Suprapubic skin (tissue), 4 donors: ENCODE data around the gene LYST. TPM values are rescaled to one million over a fixed set of nuclear protein-coding genes. Genes with fewer than 3 reads are reported as not detected.

Experiments
- DNase-seq, 2 donors: peaks; one replicate each; pipeline ENCODE4 v3.0.0-alpha.2; 2019; ENCODE audit warnings: low spot score in 2 of 2
- H3K27ac ChIP-seq: fragments of 200-600 bp; sonication (generic); one replicate; pipeline ENCODE4 v1.5.1; 2019
- H3K27me3 ChIP-seq: fragments of 200-600 bp; sonication (generic); one replicate; pipeline ENCODE4 v1.5.1; 2019
- H3K36me3 ChIP-seq: fragments of 200-600 bp; sonication (generic); one replicate; pipeline ENCODE4 v1.5.1; 2019
- H3K4me1 ChIP-seq: fragments of 200-600 bp; sonication (generic); one replicate; pipeline ENCODE4 v1.5.1; 2019
- H3K4me3 ChIP-seq: fragments of 200-600 bp; sonication (generic); one replicate; pipeline ENCODE4 v1.5.1; 2019; ENCODE audit warnings: mild to moderate bottlenecking
- H3K9me3 ChIP-seq: fragments of 200-600 bp; sonication (generic); one replicate; pipeline ENCODE4 v1.5.1; 2019
- CTCF ChIP-seq, 2 donors: fragments of 200-600 bp in 1 of 2; fragments of 450-650 bp in 1 of 2; sonication (generic) in 1 of 2; IDR thresholded peaks; one replicate each; pipeline ENCODE4 v1.5.1; 2016 to 2019; ENCODE audit warnings: antibody characterized with exemption in 2 of 2, mild to moderate bottlenecking in 1 of 2, moderate library complexity in 1 of 2
- EP300 ChIP-seq: sonication (generic); formaldehyde crosslinking; IDR thresholded peaks from one replicate; pipeline ENCODE4 v1.6.1; 2017; ENCODE audit warnings: antibody characterized with exemption
- POLR2A ChIP-seq, 2 donors: fragments of 450-650 bp; IDR thresholded peaks; one replicate each; pipeline ENCODE4 v1.6.1; 2017; ENCODE audit warnings: antibody characterized with exemption in 2 of 2, mild to moderate bottlenecking in 2 of 2, moderate library complexity in 2 of 2
- POLR2AphosphoS5 ChIP-seq, 3 donors: sonication (generic); formaldehyde crosslinking; IDR thresholded peaks; one replicate each; pipeline ENCODE4 v1.6.1; 2017; ENCODE audit warnings: antibody characterized with exemption in 3 of 3
- WGBS: methylation state at CpG from one replicate; pipeline ENCODE4 v1.1.5; 2018; 5-methylcytosine and 5-hydroxymethylcytosine counted together
- total RNA-seq, 4 donors: library from RNA; depleted of rRNA; stranded (reverse); fragments of >200 nt; gene quantifications; one replicate each; pipeline ENCODE4 v1.1.0, GENCODE V29; 2016

The LYST gene
- total RNA-seq, 4 donors from 2014 or later: 40.1 to 118 (median 68.8) TPM

GRCh38 chr1:235892202-235892601, 25.5 kb upstream of the LYST start:
- TF ChIP-seq POLR2AphosphoS5 (IDR thresholded peaks at IDR 0.05) (no peak), CTCF (IDR thresholded peaks at IDR 0.05) (no peak), POLR2A (IDR thresholded peaks at IDR 0.05) (no peak), EP300 (no peak)
- Histone ChIP-seq H3K27ac (no peak overlapping the region), H3K9me3 (no peaks in the 10 kb centered on the region), H3K36me3 (no peaks in the 10 kb centered on the region), H3K4me3 (no peak overlapping the region), H3K4me1 (no peaks in the 10 kb centered on the region), H3K27me3 (no peaks in the 10 kb centered on the region)
- 83% methylated on average over 5 of the region's 6 CpGs for WGBS
- DNase-seq: no peak

GRCh38 chr1:235888119-235888643, 21.5 kb upstream of the LYST start:
- 78% methylated on average over 8 of the region's 8 CpGs for WGBS
- TF ChIP-seq EP300: no peak
- no peak for TF ChIP-seq CTCF (IDR thresholded peaks at IDR 0.05)
- no peak for TF ChIP-seq POLR2A (IDR thresholded peaks at IDR 0.05)
- TF ChIP-seq POLR2AphosphoS5 (IDR thresholded peaks at IDR 0.05): no peak
- DNase-seq: no peak
- Histone ChIP-seq H3K4me1 (peaks cover 7% of the 10 kb centered on the region), H3K9me3 (no peaks in the 10 kb centered on the region), H3K27ac (no peak overlapping the region), H3K27me3 (no peaks in the 10 kb centered on the region), H3K36me3 (no peaks in the 10 kb centered on the region), H3K4me3 (no peak overlapping the region)

GRCh38 chr1:235887676-235888075, 21.0 kb upstream of the LYST start:
- Histone ChIP-seq H3K4me1 (peaks cover 13% of the 10 kb centered on the region), H3K27me3 (no peaks in the 10 kb centered on the region), H3K9me3 (no peaks in the 10 kb centered on the region), H3K4me3 (no peak overlapping the region), H3K36me3 (no peaks in the 10 kb centered on the region), H3K27ac (no peak overlapping the region)
- DNase-seq: no peak
- TF ChIP-seq POLR2A (IDR thresholded peaks at IDR 0.05) (no peak), CTCF (IDR thresholded peaks at IDR 0.05) (no peak), EP300 (no peak), POLR2AphosphoS5 (IDR thresholded peaks at IDR 0.05) (no peak)
- WGBS: 90% methylated on average over 2 of the region's 2 CpGs

GRCh38 chr1:235885655-235886262, 19.1 kb upstream of the LYST start:
- peaks cover 29% of the 10 kb centered on the region for H3K4me1 ChIP-seq
- DNase-seq: no peak
- WGBS: 68% methylated on average over 3 of the region's 3 CpGs
- no peaks in the 10 kb centered on the region for H3K36me3 ChIP-seq
- no peak for TF ChIP-seq CTCF (IDR thresholded peaks at IDR 0.05)
- no peak for TF ChIP-seq EP300
- no peak for TF ChIP-seq POLR2AphosphoS5 (IDR thresholded peaks at IDR 0.05)
- no peak for TF ChIP-seq POLR2A (IDR thresholded peaks at IDR 0.05)
- H3K27ac ChIP-seq: no peak overlapping the region
- no peaks in the 10 kb centered on the region for H3K9me3 ChIP-seq
- H3K4me3 ChIP-seq: no peak overlapping the region
- H3K27me3 ChIP-seq: no peaks in the 10 kb centered on the region

GRCh38 chr1:235883261-235883927, 16.7 kb upstream of the LYST start:
- H3K9me3 ChIP-seq: no peaks in the 10 kb centered on the region
- H3K36me3 ChIP-seq: no peaks in the 10 kb centered on the region
- H3K4me3 ChIP-seq: peak overlapping the region; percentile 31
- peaks cover 40% of the 10 kb centered on the region for H3K4me1 ChIP-seq
- TF ChIP-seq CTCF (IDR thresholded peaks at IDR 0.05) (no peak), POLR2A (IDR thresholded peaks at IDR 0.05) (no peak), POLR2AphosphoS5 (IDR thresholded peaks at IDR 0.05) (peak; percentile 46 to 55 (median 54))
- H3K27me3 ChIP-seq: no peaks in the 10 kb centered on the region
- WGBS: 13% methylated on average over 11 of the region's 12 CpGs
- DNase-seq: peak; percentile 94 to 95
- peak overlapping the region; percentile 79 for H3K27ac ChIP-seq
